AG09309 (cell line): ENCODE data around the gene DIS3L2.

Experiments used
- DNase-seq: peaks from one replicate; pipeline ENCODE4 v3.0.0-alpha.2; 2010; ENCODE audit warnings: low read depth
- H3K4me3 ChIP-seq: 2 replicates; pipeline ENCODE4 v1.5.1; 2011; ENCODE audit warnings: mild to moderate bottlenecking, low read depth, low read length, moderate library complexity; ENCODE audit not compliant: control insufficient read depth
- CTCF ChIP-seq: IDR thresholded peaks from 2 replicates; pipeline ENCODE4 v1.5.1; 2011; ENCODE audit warnings: mild to moderate bottlenecking, low read depth, low read length, inconsistent platforms; ENCODE audit not compliant: insufficient read depth, control insufficient read depth; ENCODE audit errors: missing control alignments

DIS3L2 gene

GRCh38 chr2:232260075-232260474, 298.6 kb downstream of the DIS3L2 start:
- peak; percentile 71 for DNase-seq
- no peak for TF ChIP-seq CTCF
- H3K4me3 ChIP-seq = no peak overlapping the region; the same call in 1 of the 2 replicates

- no peak for DNase-seq
- no peak for TF ChIP-seq CTCF
- no peak overlapping the region for H3K4me3 ChIP-seq
These were observed 300.3 kb downstream of the DIS3L2 start for GRCh38 chr2:232261776-232262175.

- H3K4me3 ChIP-seq = no peak overlapping the region
These were observed 301.8 kb downstream of the DIS3L2 start for GRCh38 chr2:232263295-232263694.

GRCh38 chr2:232264081-232264480, 302.6 kb downstream of the DIS3L2 start:
- no peak overlapping the region for H3K4me3 ChIP-seq
- no peak for DNase-seq
- TF ChIP-seq CTCF = no peak

More at GRCh38 chr2:232263295-232263694, 301.8 kb downstream of the DIS3L2 start:
- no peak for DNase-seq
- TF ChIP-seq CTCF = no peak

- TF ChIP-seq CTCF = no peak
- no peak overlapping the region for H3K4me3 ChIP-seq
- no peak for DNase-seq
These were observed 303.8 kb downstream of the DIS3L2 start for GRCh38 chr2:232265329-232265728.

- no peak for TF ChIP-seq CTCF
- DNase-seq = no peak
- H3K4me3 ChIP-seq = no peak overlapping the region
These were observed 307.2 kb downstream of the DIS3L2 start for GRCh38 chr2:232268636-232269165.

- DNase-seq = no peak
- TF ChIP-seq CTCF = no peak
These were observed 308.4 kb downstream of the DIS3L2 start for GRCh38 chr2:232269867-232270266.

More at GRCh38 chr2:232269867-232270266, 308.4 kb downstream of the DIS3L2 start:
- no peak overlapping the region for H3K4me3 ChIP-seq
